ENCODE data around the gene FAM219B.

DNA sequence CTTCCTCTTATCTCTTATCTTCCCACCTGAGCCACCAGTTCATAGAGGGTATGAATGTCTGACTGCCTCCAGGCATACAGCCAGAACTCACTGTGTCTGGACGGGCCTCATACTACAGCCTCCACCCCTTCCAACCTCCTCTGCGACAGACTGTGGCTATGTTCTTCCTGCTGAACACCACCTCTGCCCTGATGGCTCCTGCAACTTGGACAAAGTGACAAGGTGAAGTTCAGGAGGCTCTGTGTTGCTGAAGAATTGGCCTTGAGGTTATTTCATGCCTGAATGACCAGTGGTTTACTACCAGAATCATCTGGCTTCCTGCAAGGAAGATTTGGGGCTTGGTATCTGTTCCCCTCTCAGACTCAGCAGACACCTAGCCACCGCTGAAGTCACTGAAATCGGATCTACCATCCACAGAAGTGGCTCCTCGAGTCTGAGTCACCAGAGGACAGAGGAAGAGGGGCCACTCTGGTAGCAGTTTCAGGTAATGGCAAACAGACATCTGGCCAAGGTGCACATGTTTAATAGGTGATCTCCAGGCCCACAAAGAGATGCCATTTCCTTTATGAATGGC is 49.5 kb downstream of the FAM219B start:
- no peak for TF ChIP-seq FOSL1 (IDR thresholded peaks at IDR 0.05; ENCODE audit: insufficient read depth, low read depth, low read length)
- TF ChIP-seq SUZ12 (IDR thresholded peaks at IDR 0.05; ENCODE audit: low read length): no peak
- TF ChIP-seq POLR2A (IDR thresholded peaks at IDR 0.05; ENCODE audit: control extremely low read depth in 1 of 2, low read depth in 2 of 2, low read length in 2 of 2): no peak
- TF ChIP-seq RAD21 (IDR thresholded peaks at IDR 0.05 in 1 of 2, conservative IDR thresholded peaks at IDR 0.05 in 1 of 2; ENCODE audit: low read depth in 2 of 2, low read length in 2 of 2): no peak
- no peak for TF ChIP-seq TBP (IDR thresholded peaks at IDR 0.05; ENCODE audit: low read depth, low read length)
- TF ChIP-seq, protein P1, sequence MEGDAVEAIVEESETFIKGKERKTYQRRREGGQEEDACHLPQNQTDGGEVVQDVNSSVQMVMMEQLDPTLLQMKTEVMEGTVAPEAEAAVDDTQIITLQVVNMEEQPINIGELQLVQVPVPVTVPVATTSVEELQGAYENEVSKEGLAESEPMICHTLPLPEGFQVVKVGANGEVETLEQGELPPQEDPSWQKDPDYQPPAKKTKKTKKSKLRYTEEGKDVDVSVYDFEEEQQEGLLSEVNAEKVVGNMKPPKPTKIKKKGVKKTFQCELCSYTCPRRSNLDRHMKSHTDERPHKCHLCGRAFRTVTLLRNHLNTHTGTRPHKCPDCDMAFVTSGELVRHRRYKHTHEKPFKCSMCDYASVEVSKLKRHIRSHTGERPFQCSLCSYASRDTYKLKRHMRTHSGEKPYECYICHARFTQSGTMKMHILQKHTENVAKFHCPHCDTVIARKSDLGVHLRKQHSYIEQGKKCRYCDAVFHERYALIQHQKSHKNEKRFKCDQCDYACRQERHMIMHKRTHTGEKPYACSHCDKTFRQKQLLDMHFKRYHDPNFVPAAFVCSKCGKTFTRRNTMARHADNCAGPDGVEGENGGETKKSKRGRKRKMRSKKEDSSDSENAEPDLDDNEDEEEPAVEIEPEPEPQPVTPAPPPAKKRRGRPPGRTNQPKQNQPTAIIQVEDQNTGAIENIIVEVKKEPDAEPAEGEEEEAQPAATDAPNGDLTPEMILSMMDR (IDR thresholded peaks at IDR 0.05; ENCODE audit: control extremely low read depth in 1 of 3, insufficient read depth in 1 of 3, low read depth in 1 of 3, low read length in 3 of 3): no peak
- no peak for TF ChIP-seq RNF2 (IDR thresholded peaks at IDR 0.05; ENCODE audit: borderline replicate concordance, low read depth, low read length, missing control alignments, poor library complexity, severe bottlenecking)
- no peak for TF ChIP-seq CTBP2 (IDR thresholded peaks at IDR 0.05; ENCODE audit: borderline replicate concordance, insufficient read depth, insufficient read length, low read length)

Measured in H1 (cell line).